ENCODE measurements around the gene TAPBPL. TPM values are rescaled to one million over a fixed set of nuclear protein-coding genes. Genes with fewer than 3 reads are reported as not detected.
"Not testable (repeated sequence)": the region's sequence is repeated elsewhere in the genome, so short reads cannot be mapped to it uniquely, and the experiment has no call there.

The TAPBPL gene
- total RNA-seq, 1 donor from 2014 or later: 4.2 TPM

- Histone ChIP-seq H3K9me3 (ENCODE audit: control insufficient read depth in 3 of 3, low read length in 3 of 3) (no peaks in the 10 kb centered on the region), H3K27me3 (ENCODE audit: control insufficient read depth in 3 of 3, insufficient read depth in 3 of 3, low read length in 3 of 3) (no peaks in the 10 kb centered on the region), H3K9ac (ENCODE audit: low read depth in 1 of 3, low read length in 3 of 3) (peak overlapping the region in 1 of 3 donors; percentile 25), H3K4me1 (ENCODE audit: control insufficient read depth in 3 of 3, insufficient read depth in 3 of 3, low read length in 3 of 3) (peaks cover 6 to 20% (median 16%) of the 10 kb centered on the region in 3 donors), H3K36me3 (ENCODE audit: control insufficient read depth in 3 of 3, insufficient read depth in 3 of 3, low read length in 3 of 3) (peaks cover 66 to 77% (median 70%) of the 10 kb centered on the region in 3 donors), H3K4me3 (ENCODE audit: low read length in 3 of 3) (no peak overlapping the region), H3K27ac (ENCODE audit: low read depth, low read length) (no peak overlapping the region)
Measured at GRCh38 chr12:6462234-6462995, 10.6 kb downstream of the TAPBPL start.

GRCh38 chr12:6463216-6463615 is 11.4 kb downstream of the TAPBPL start:
- Histone ChIP-seq H3K36me3 (ENCODE audit: control insufficient read depth in 3 of 3, insufficient read depth in 3 of 3, low read length in 3 of 3) (peaks cover 61 to 71% (median 64%) of the 10 kb centered on the region in 3 donors), H3K9ac (ENCODE audit: low read depth in 1 of 3, low read length in 3 of 3) (no peak overlapping the region), H3K4me3 (ENCODE audit: low read length in 3 of 3) (no peak overlapping the region), H3K27ac (ENCODE audit: low read depth, low read length) (no peak overlapping the region), H3K4me1 (ENCODE audit: control insufficient read depth in 3 of 3, insufficient read depth in 3 of 3, low read length in 3 of 3) (peaks cover 7 to 20% (median 16%) of the 10 kb centered on the region in 3 donors), H3K27me3 (ENCODE audit: control insufficient read depth in 3 of 3, insufficient read depth in 3 of 3, low read length in 3 of 3) (no peaks in the 10 kb centered on the region), H3K9me3 (ENCODE audit: control insufficient read depth in 3 of 3, low read length in 3 of 3) (no peaks in the 10 kb centered on the region)

- H3K4me1 ChIP-seq (ENCODE audit: control insufficient read depth in 3 of 3, insufficient read depth in 3 of 3, low read length in 3 of 3): peaks cover 12 to 25% (median 16%) of the 10 kb centered on the region in 3 donors
- no peak overlapping the region for H3K9ac ChIP-seq (ENCODE audit: low read depth in 1 of 3, low read length in 3 of 3)
- no peaks in the 10 kb centered on the region for H3K27me3 ChIP-seq (ENCODE audit: control insufficient read depth in 3 of 3, insufficient read depth in 3 of 3, low read length in 3 of 3)
- peaks cover 54 to 65% (median 58%) of the 10 kb centered on the region in 3 donors for H3K36me3 ChIP-seq (ENCODE audit: control insufficient read depth in 3 of 3, insufficient read depth in 3 of 3, low read length in 3 of 3)
- no peak overlapping the region for H3K27ac ChIP-seq (ENCODE audit: low read depth, low read length)
- no peaks in the 10 kb centered on the region for H3K9me3 ChIP-seq (ENCODE audit: control insufficient read depth in 3 of 3, low read length in 3 of 3)
- H3K4me3 ChIP-seq (ENCODE audit: low read length in 3 of 3): no peak overlapping the region
Measured at GRCh38 chr12:6463858-6464257, 12.0 kb downstream of the TAPBPL start.

GRCh38 chr12:6464531-6464930 is 12.7 kb downstream of the TAPBPL start:
- Histone ChIP-seq H3K4me3 (ENCODE audit: low read length in 3 of 3) (no peak overlapping the region), H3K27ac (ENCODE audit: low read depth, low read length) (no peak overlapping the region), H3K9ac (ENCODE audit: low read depth in 1 of 3, low read length in 3 of 3) (no peak overlapping the region), H3K36me3 (ENCODE audit: control insufficient read depth in 3 of 3, insufficient read depth in 3 of 3, low read length in 3 of 3) (peaks cover 49 to 60% (median 52%) of the 10 kb centered on the region in 3 donors), H3K4me1 (ENCODE audit: control insufficient read depth in 3 of 3, insufficient read depth in 3 of 3, low read length in 3 of 3) (peaks cover 19 to 31% (median 23%) of the 10 kb centered on the region in 3 donors), H3K27me3 (ENCODE audit: control insufficient read depth in 3 of 3, insufficient read depth in 3 of 3, low read length in 3 of 3) (no peaks in the 10 kb centered on the region), H3K9me3 (ENCODE audit: control insufficient read depth in 3 of 3, low read length in 3 of 3) (no peaks in the 10 kb centered on the region)

- Histone ChIP-seq H3K9ac (ENCODE audit: low read depth in 1 of 3, low read length in 3 of 3) (peak overlapping the region in 2 of 3 donors; percentile 2 to 11), H3K27me3 (ENCODE audit: control insufficient read depth in 3 of 3, insufficient read depth in 3 of 3, low read length in 3 of 3) (no peaks in the 10 kb centered on the region), H3K9me3 (ENCODE audit: control insufficient read depth in 3 of 3, low read length in 3 of 3) (no peaks in the 10 kb centered on the region), H3K27ac (ENCODE audit: low read depth, low read length) (no peak overlapping the region), H3K4me1 (ENCODE audit: control insufficient read depth in 3 of 3, insufficient read depth in 3 of 3, low read length in 3 of 3) (peaks cover 24 to 33% (median 26%) of the 10 kb centered on the region in 3 donors), H3K36me3 (ENCODE audit: control insufficient read depth in 3 of 3, insufficient read depth in 3 of 3, low read length in 3 of 3) (peaks cover 47 to 59% (median 47%) of the 10 kb centered on the region in 3 donors), H3K4me3 (ENCODE audit: low read length in 3 of 3) (no peak overlapping the region)
Measured at GRCh38 chr12:6465467-6466183, 13.8 kb downstream of the TAPBPL start.

GRCh38 chr12:6466184-6466573 is 14.3 kb downstream of the TAPBPL start:
- Histone ChIP-seq H3K4me1 (ENCODE audit: control insufficient read depth in 3 of 3, insufficient read depth in 3 of 3, low read length in 3 of 3) (peaks cover 22 to 33% (median 23%) of the 10 kb centered on the region in 3 donors), H3K27me3 (ENCODE audit: control insufficient read depth in 3 of 3, insufficient read depth in 3 of 3, low read length in 3 of 3) (no peaks in the 10 kb centered on the region), H3K9ac (ENCODE audit: low read depth in 1 of 3, low read length in 3 of 3) (peak overlapping the region in 1 of 3 donors; percentile 11), H3K9me3 (ENCODE audit: control insufficient read depth in 3 of 3, low read length in 3 of 3) (no peaks in the 10 kb centered on the region), H3K4me3 (ENCODE audit: low read length in 3 of 3) (no peak overlapping the region), H3K27ac (ENCODE audit: low read depth, low read length) (no peak overlapping the region), H3K36me3 (ENCODE audit: control insufficient read depth in 3 of 3, insufficient read depth in 3 of 3, low read length in 3 of 3) (peaks cover 42 to 53% (median 42%) of the 10 kb centered on the region in 3 donors)

GRCh38 chr12:6466751-6467150 is 14.9 kb downstream of the TAPBPL start:
- H3K9ac ChIP-seq (ENCODE audit: low read depth in 1 of 3, low read length in 3 of 3); H3K9me3 ChIP-seq (ENCODE audit: control insufficient read depth in 3 of 3, low read length in 3 of 3); H3K4me3 ChIP-seq (ENCODE audit: low read length in 3 of 3); H3K27me3 ChIP-seq (ENCODE audit: control insufficient read depth in 3 of 3, insufficient read depth in 3 of 3, low read length in 3 of 3); H3K27ac ChIP-seq (ENCODE audit: low read depth, low read length): not testable (repeated sequence)
- H3K4me1 ChIP-seq (ENCODE audit: control insufficient read depth in 3 of 3, insufficient read depth in 3 of 3, low read length in 3 of 3): peaks cover 20 to 30% (median 22%) of the 10 kb centered on the region in 3 donors
- H3K36me3 ChIP-seq (ENCODE audit: control insufficient read depth in 3 of 3, insufficient read depth in 3 of 3, low read length in 3 of 3): peaks cover 36 to 48% (median 37%) of the 10 kb centered on the region in 3 donors

GRCh38 chr12:6467571-6468282 is 15.9 kb downstream of the TAPBPL start:
- H3K27ac ChIP-seq (ENCODE audit: low read depth, low read length); H3K27me3 ChIP-seq (ENCODE audit: control insufficient read depth in 3 of 3, insufficient read depth in 3 of 3, low read length in 3 of 3); H3K4me3 ChIP-seq (ENCODE audit: low read length in 3 of 3); H3K9me3 ChIP-seq (ENCODE audit: control insufficient read depth in 3 of 3, low read length in 3 of 3); H3K9ac ChIP-seq (ENCODE audit: low read depth in 1 of 3, low read length in 3 of 3): not testable (repeated sequence)
- Histone ChIP-seq H3K4me1 (ENCODE audit: control insufficient read depth in 3 of 3, insufficient read depth in 3 of 3, low read length in 3 of 3) (peaks cover 14 to 26% (median 22%) of the 10 kb centered on the region in 3 donors), H3K36me3 (ENCODE audit: control insufficient read depth in 3 of 3, insufficient read depth in 3 of 3, low read length in 3 of 3) (peaks cover 26 to 38% (median 28%) of the 10 kb centered on the region in 3 donors)

GRCh38 chr12:6468283-6468575 is 16.4 kb downstream of the TAPBPL start:
- H3K4me1 ChIP-seq (ENCODE audit: control insufficient read depth in 3 of 3, insufficient read depth in 3 of 3, low read length in 3 of 3): peaks cover 14 to 24% (median 22%) of the 10 kb centered on the region in 3 donors
- H3K27ac ChIP-seq (ENCODE audit: low read depth, low read length): no peak overlapping the region

More at GRCh38 chr12:6468283-6468575, 16.4 kb downstream of the TAPBPL start:
- Histone ChIP-seq H3K9ac (ENCODE audit: low read depth in 1 of 3, low read length in 3 of 3) (no peak overlapping the region), H3K36me3 (ENCODE audit: control insufficient read depth in 3 of 3, insufficient read depth in 3 of 3, low read length in 3 of 3) (peaks cover 21 to 33% (median 23%) of the 10 kb centered on the region in 3 donors), H3K9me3 (ENCODE audit: control insufficient read depth in 3 of 3, low read length in 3 of 3) (no peaks in the 10 kb centered on the region), H3K4me3 (ENCODE audit: low read length in 3 of 3) (no peak overlapping the region), H3K27me3 (ENCODE audit: control insufficient read depth in 3 of 3, insufficient read depth in 3 of 3, low read length in 3 of 3) (no peaks in the 10 kb centered on the region)

All from skeletal muscle tissue (tissue), 4 donors.